Neural crest cell (in vitro differentiated cells): ENCODE measurements around the gene NCOA5. TPM values are rescaled to one million over a fixed set of nuclear protein-coding genes. Genes with fewer than 3 reads are reported as not detected.

ENCODE experiments used
- DNase-seq: peaks from one replicate; pipeline ENCODE4 v3.0.0; 2021; ENCODE audit warnings: low read depth, mixed read lengths, low spot score
- H3K27ac Mint-ChIP-seq: one replicate; pipeline ENCODE4 v1.8.0; 2021; ENCODE audit warnings: mild to moderate bottlenecking, mixed read lengths; ENCODE audit not compliant: unreplicated experiment
- H3K27me3 Mint-ChIP-seq: 2 replicates; pipeline ENCODE4 v1.8.0; 2021; ENCODE audit warnings: low read depth, mild to moderate bottlenecking, mixed read lengths
- H3K36me3 Mint-ChIP-seq: 2 replicates; pipeline ENCODE4 v1.8.0; 2021; ENCODE audit warnings: low read depth, mild to moderate bottlenecking, mixed read lengths
- H3K4me1 Mint-ChIP-seq: 2 replicates; pipeline ENCODE4 v1.8.0; 2021; ENCODE audit warnings: mixed read lengths
- H3K4me3 Mint-ChIP-seq: one replicate; pipeline ENCODE4 v1.8.0; 2021; ENCODE audit warnings: mild to moderate bottlenecking, mixed read lengths
- H3K9me3 Mint-ChIP-seq: 2 replicates; pipeline ENCODE4 v1.8.0; 2021; ENCODE audit warnings: mixed read lengths
- total RNA-seq: library from RNA; stranded (reverse); gene quantifications from 2 replicates; pipeline ENCODE4 v1.2.1, GENCODE V29; 2021
- TF ChIP-seq, protein P1 (sequence below): fragments of 200-600 bp; sonication (generic); conservative IDR thresholded peaks from 2 replicates; pipeline ENCODE4 v1.5.0; 2021; ENCODE audit warnings: antibody characterized with exemption, mild to moderate bottlenecking

NCOA5 gene
- total RNA-seq, 1 donor from 2014 or later, result 69.5 TPM

DNA sequence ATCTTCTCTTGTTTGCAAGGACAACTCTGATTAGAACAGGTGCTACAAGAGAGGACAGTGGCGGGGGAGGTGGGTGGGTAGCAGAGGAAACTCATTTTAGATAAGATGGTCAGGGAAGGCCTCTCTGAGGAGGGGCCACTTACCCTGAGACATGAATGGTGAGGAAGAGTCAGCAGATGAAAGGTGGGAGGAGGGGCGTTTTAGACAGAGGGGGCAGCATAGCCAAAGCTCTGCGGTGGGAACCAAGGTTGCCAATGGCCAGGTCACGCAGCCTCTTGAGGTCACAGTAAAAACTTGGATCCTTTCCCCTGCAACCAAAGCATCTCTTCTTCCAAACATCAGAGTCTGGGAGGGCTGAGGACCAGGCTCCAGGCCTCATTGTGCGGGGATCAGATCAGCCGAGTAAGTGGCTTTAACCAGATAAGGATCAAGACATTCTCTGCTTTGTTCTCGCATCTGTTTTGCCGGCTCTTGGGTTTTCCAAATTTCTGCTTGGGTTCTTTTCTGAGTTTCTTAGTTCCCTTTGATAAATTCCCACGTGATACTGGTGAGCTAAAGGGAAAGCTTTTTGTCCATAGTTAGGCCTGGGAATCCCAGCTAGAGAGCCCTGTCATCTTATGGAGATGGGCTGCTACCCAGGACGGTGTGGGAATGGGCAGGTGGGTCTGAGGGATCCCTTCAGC is 22.8 kb upstream of the NCOA5 start:
- Mint-ChIP-seq H3K9me3 (no peaks in the 10 kb centered on the region), H3K27ac (no peak overlapping the region), H3K27me3 (peaks cover 80% of the 10 kb centered on the region), H3K4me1 (peaks cover 2% of the 10 kb centered on the region), H3K4me3 (no peak overlapping the region), H3K36me3 (no peaks in the 10 kb centered on the region)
- no peak for DNase-seq
- TF ChIP-seq, protein P1, sequence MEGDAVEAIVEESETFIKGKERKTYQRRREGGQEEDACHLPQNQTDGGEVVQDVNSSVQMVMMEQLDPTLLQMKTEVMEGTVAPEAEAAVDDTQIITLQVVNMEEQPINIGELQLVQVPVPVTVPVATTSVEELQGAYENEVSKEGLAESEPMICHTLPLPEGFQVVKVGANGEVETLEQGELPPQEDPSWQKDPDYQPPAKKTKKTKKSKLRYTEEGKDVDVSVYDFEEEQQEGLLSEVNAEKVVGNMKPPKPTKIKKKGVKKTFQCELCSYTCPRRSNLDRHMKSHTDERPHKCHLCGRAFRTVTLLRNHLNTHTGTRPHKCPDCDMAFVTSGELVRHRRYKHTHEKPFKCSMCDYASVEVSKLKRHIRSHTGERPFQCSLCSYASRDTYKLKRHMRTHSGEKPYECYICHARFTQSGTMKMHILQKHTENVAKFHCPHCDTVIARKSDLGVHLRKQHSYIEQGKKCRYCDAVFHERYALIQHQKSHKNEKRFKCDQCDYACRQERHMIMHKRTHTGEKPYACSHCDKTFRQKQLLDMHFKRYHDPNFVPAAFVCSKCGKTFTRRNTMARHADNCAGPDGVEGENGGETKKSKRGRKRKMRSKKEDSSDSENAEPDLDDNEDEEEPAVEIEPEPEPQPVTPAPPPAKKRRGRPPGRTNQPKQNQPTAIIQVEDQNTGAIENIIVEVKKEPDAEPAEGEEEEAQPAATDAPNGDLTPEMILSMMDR, result no peak

DNA sequence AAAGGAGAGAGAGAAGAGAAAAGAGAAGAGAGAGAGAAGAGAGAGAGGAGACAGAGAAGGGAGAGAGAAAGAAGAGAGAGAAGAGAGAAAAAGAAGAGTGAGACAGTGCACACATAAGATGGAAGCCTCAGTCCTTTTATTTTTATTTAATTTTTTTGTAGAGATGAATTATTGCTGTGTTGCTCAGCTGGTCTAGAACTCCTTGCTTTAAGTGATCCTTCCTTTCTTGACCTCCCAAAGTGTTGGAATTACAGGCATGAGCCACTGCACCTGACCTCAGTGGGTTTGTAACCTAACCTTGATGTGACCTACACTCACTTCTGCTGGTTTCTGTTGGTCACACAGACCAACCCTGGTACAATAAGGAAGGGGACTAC is 22.1 kb upstream of the NCOA5 start:
- TF ChIP-seq, protein P1, result no peak
- no peak for DNase-seq
- H3K4me3 Mint-ChIP-seq, result no peak overlapping the region
- H3K9me3 Mint-ChIP-seq, result no peaks in the 10 kb centered on the region
- H3K4me1 Mint-ChIP-seq, result no peaks in the 10 kb centered on the region
- no peaks in the 10 kb centered on the region for H3K36me3 Mint-ChIP-seq
- peaks cover 85% of the 10 kb centered on the region for H3K27me3 Mint-ChIP-seq
- H3K27ac Mint-ChIP-seq, result no peak overlapping the region

DNA sequence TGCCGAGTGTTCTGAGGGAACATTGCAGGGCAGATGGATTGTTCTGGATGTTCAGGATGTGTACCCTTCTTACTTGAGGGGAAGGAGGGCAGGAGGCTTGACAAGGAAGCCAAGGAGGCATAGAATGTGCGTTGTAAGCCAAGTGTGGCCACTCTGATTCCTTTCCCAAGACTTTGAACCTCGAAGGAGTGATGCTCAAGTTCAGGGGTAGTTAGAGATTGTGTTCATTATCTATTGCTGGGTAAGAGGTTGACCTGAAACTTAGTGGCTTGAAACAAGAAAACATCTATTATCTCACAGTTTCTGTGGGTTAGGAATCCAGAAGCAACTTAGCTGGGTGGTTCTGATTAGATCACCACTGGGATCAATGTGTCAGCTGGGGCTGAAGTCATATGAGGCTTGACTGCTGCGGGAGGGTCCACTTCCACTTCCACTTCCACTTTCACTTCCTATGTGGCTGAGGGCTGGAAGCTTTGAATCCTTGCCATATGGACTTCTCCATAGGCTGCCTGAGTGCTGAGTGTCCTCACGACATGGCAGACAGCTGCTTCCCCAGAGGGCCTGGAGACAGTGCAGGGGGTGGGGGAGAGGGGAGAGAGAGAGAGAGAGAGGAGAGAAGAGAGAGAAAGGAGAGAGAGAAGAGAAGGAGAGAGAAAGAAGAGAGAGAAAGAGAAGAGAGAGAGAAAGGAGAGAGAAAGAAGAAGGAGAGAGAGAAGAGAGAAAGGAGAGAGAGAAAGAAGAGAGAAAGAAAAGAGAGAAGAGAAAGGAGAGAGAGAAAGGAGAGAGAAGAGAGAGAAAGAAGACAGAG is 21.5 kb upstream of the NCOA5 start:
- H3K4me1 Mint-ChIP-seq, result no peaks in the 10 kb centered on the region
- no peaks in the 10 kb centered on the region for H3K36me3 Mint-ChIP-seq
- no peak for DNase-seq
- no peak overlapping the region for H3K27ac Mint-ChIP-seq
- TF ChIP-seq, protein P1, result no peak
- H3K9me3 Mint-ChIP-seq, result no peaks in the 10 kb centered on the region
- H3K27me3 Mint-ChIP-seq, result peaks cover 90% of the 10 kb centered on the region
- no peak overlapping the region for H3K4me3 Mint-ChIP-seq

DNA sequence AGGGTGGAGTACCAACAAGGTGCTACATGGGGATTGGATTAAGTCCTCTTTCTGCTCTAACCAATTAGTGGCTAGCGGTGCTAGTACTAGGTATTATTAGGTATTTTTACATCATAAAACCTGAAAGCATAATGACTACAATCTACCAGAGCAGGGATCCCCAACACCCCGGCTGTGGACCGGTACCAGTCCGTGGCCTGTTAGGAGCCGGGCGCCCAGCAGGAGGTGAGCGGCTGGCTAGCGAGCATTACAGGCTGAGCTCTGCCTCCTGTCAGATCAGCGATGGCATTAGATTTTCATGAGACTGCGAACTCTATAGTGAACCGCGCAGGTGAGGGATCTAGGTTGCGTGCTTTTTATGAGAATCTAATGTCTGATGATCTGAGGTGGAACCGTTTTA is 19.2 kb upstream of the NCOA5 start:
- H3K27me3 Mint-ChIP-seq, result peaks cover 89% of the 10 kb centered on the region
- TF ChIP-seq, protein P1, result no peak

DNA sequence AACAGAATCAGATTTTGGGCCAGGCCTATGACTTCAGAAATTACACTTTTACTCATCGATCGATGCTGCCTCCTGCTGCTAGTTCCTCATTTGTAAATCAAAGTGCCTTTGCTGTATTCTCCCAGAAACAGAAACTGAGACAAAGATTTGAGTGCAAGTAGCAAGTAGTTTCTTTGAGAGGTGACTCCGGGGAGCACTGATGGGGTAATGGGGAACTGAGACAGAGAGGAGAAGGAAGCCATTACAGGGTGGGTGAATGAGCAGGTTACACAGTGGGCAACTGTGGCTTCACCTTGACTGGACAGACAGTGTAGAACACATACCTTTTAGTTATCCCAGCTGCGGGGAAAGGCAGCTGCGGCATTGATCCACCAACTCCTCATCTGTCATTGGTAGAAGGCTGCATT is 18.7 kb upstream of the NCOA5 start:
- H3K4me1 Mint-ChIP-seq, result no peaks in the 10 kb centered on the region
- H3K4me3 Mint-ChIP-seq, result no peak overlapping the region
- peaks cover 87% of the 10 kb centered on the region for H3K27me3 Mint-ChIP-seq

More for the DNA sequence above, 19.2 kb upstream of the NCOA5 start:
- no peaks in the 10 kb centered on the region for H3K4me1 Mint-ChIP-seq
- H3K4me3 Mint-ChIP-seq, result no peak overlapping the region
- DNase-seq, result no peak
- H3K9me3 Mint-ChIP-seq, result no peaks in the 10 kb centered on the region
- no peaks in the 10 kb centered on the region for H3K36me3 Mint-ChIP-seq
- H3K27ac Mint-ChIP-seq, result no peak overlapping the region

More for the DNA sequence above, 18.7 kb upstream of the NCOA5 start:
- TF ChIP-seq, protein P1, result no peak
- DNase-seq, result no peak
- Mint-ChIP-seq H3K27ac (no peak overlapping the region), H3K9me3 (no peaks in the 10 kb centered on the region), H3K36me3 (no peaks in the 10 kb centered on the region)
